Activated CD4-positive, alpha-beta T cell treated with anti-CD3 and anti-CD28 coated beads for 36 hours (primary cell): ENCODE results near the gene HDAC4. TPM values are rescaled to one million over a fixed set of nuclear protein-coding genes. Genes with fewer than 3 reads are reported as not detected.
A peak's percentile ranks its signal among the peaks of the same experiment; 100 is the strongest.

Experiments
- ATAC-seq: fragments of 200-7000 bp; cut with Tn5 transposase; one replicate; pipeline ENCODE4 v1.10.0; 2021; ENCODE audit warnings: mild to moderate bottlenecking, moderate library complexity
- CTCF ChIA-PET: fragments of 350-600 bp; sonication (Branson Sonifier 250); formaldehyde crosslinking; loops from one replicate; lab custom pipeline; 2021; ENCODE audit warnings: antibody characterized with exemption; lab: Charles Lee
- POLR2A ChIA-PET: fragments of 350-600 bp; sonication (Branson Sonifier 250); formaldehyde crosslinking; loops from one replicate; lab custom pipeline; 2021; ENCODE audit warnings: antibody characterized with exemption, inconsistent platforms; lab: Charles Lee
- DNase-seq: peaks from one replicate; pipeline ENCODE4 v3.0.0-alpha.2; 2020
- H3K27ac Mint-ChIP-seq: one replicate; pipeline ENCODE4 v1.8.0; 2021; ENCODE audit warnings: mixed read lengths
- H3K27me3 Mint-ChIP-seq: one replicate; pipeline ENCODE4 v1.8.0; 2021; ENCODE audit warnings: mixed read lengths
- H3K36me3 Mint-ChIP-seq: one replicate; pipeline ENCODE4 v1.8.0; 2021; ENCODE audit warnings: low read depth, mixed read lengths
- H3K4me1 Mint-ChIP-seq: one replicate; pipeline ENCODE4 v1.8.0; 2021; ENCODE audit warnings: mixed read lengths
- H3K4me3 Mint-ChIP-seq: one replicate; pipeline ENCODE4 v1.8.0; 2021; ENCODE audit warnings: mild to moderate bottlenecking, moderate library complexity, mixed read lengths
- H3K9me3 Mint-ChIP-seq: one replicate; pipeline ENCODE4 v1.8.0; 2021; ENCODE audit warnings: low read depth, mixed read lengths
- intact Hi-C, 2 experiments: fragments of 100-400 bp; cut with DNase I in 1 of 2; cut with micrococcal nuclease in 1 of 2; formaldehyde crosslinking; loops; one replicate each; pipeline versions ENCODE4 v1.14.2 to v1.15.1; 2022 to 2024; cut with DNase I, micrococcal nuclease
- total RNA-seq, 2 experiments: library from RNA; stranded (reverse); gene quantifications; one replicate each; pipeline ENCODE4 v1.2.3, GENCODE V29; 2021

HDAC4 gene
- total RNA-seq, 2 experiments from 2014 or later: 25.4 to 30.4 TPM

DNA sequence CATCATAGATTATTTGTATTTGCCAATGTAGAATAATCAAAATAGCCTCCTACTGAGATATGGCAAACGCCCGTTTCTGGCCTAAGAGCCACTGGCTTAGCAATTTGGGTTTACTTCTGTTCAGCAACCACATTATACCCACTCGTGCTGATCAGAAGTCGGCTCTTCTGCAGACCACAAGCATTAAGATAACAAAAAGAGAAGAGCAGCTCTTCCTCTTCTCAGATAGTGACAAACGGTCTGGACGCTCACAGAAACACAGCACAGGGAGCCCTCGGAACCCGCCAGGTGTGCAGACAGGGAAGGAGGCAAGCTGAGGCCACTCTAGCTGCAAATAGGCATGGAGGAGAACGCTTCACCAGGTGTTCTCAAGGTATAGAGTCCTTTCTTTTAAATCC is 164.0 kb downstream of the HDAC4 start:
- ChIA-PET CTCF (no interaction called here), POLR2A (no interaction called here)
- Mint-ChIP-seq H3K27me3 (no peaks in the 10 kb centered on the region), H3K4me3 (no peak overlapping the region), H3K4me1 (peaks cover 50% of the 10 kb centered on the region), H3K36me3 (peaks cover 2% of the 10 kb centered on the region), H3K9me3 (no peaks in the 10 kb centered on the region), H3K27ac (no peak overlapping the region)
- intact Hi-C loops: no loop called here
- DNase-seq (no peak), ATAC-seq (no peak)

DNA sequence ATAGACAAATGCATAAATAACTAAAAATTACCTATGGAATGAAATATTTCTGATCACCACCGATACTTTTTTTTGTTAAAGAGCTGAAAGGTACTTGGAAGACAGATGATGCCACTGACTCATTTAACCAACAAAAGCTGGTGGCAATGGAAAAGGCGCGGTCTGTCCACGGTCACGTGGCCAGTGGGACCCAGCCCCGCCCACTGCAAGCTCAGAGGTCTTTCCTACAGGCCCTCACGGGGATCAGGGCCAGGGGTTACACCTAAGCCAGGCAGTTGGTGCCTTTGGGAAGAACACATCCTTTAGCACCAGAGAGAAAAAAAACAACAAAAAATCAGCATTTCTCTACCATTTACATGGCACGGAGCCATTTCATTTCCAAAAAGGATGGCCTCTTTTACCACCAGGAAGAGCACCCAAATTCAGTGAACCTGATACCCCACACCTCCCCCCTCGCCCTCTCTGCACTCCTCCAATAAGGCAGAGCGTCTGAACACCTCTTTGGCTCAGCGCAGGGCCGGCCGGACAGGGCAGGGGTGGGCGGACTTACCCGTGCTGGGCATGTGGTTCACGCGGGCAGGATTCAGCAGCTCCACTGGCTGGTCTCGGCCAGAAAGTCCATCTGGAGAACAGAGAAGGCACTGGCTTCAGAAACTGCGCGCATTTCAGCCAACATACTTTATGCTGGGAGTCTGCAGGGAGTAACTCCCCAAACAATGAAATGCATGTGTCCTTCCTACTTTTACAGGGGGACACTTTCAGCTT is 164.6 kb downstream of the HDAC4 start:
- Mint-ChIP-seq H3K4me1 (peaks cover 47% of the 10 kb centered on the region), H3K4me3 (no peak overlapping the region), H3K27me3 (no peaks in the 10 kb centered on the region), H3K9me3 (no peaks in the 10 kb centered on the region), H3K27ac (no peak overlapping the region), H3K36me3 (peaks cover 2% of the 10 kb centered on the region)
- POLR2A ChIA-PET: no interaction called here
- CTCF ChIA-PET: interaction anchor here (0.6 kb wide), 1 partner anchor 160 kb away, joined by 3 read pairs; no protein-coding TSS in a partner anchor
- intact Hi-C loops: no loop called here
- no peak for DNase-seq
- ATAC-seq: no peak

DNA sequence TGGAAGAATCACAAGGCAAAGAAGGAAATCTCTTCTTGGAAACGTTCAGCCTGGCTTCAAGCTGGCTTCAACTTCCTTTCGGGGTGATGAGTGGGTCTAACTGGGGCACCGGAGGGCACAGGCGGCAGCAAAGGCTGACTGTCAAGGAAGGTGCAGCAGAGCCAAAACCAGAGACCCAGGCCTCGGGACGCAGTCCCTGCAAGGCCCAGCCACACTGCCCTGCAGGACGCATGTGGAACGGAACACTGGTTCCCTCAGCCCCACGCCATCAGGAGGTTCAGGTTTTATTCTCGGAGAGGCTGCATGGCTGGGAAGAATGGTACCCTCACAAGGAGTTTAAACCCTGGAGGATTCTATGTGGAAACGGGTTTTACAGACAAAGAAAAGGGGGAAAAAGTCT is 165.5 kb downstream of the HDAC4 start:
- ATAC-seq (no peak), DNase-seq (no peak)
- Mint-ChIP-seq H3K36me3 (peaks cover 2% of the 10 kb centered on the region), H3K27ac (no peak overlapping the region), H3K27me3 (no peaks in the 10 kb centered on the region), H3K4me3 (no peak overlapping the region), H3K9me3 (no peaks in the 10 kb centered on the region), H3K4me1 (peaks cover 53% of the 10 kb centered on the region)
- intact Hi-C loops: no loop called here
- POLR2A ChIA-PET: no interaction called here
- CTCF ChIA-PET: no interaction called here

DNA sequence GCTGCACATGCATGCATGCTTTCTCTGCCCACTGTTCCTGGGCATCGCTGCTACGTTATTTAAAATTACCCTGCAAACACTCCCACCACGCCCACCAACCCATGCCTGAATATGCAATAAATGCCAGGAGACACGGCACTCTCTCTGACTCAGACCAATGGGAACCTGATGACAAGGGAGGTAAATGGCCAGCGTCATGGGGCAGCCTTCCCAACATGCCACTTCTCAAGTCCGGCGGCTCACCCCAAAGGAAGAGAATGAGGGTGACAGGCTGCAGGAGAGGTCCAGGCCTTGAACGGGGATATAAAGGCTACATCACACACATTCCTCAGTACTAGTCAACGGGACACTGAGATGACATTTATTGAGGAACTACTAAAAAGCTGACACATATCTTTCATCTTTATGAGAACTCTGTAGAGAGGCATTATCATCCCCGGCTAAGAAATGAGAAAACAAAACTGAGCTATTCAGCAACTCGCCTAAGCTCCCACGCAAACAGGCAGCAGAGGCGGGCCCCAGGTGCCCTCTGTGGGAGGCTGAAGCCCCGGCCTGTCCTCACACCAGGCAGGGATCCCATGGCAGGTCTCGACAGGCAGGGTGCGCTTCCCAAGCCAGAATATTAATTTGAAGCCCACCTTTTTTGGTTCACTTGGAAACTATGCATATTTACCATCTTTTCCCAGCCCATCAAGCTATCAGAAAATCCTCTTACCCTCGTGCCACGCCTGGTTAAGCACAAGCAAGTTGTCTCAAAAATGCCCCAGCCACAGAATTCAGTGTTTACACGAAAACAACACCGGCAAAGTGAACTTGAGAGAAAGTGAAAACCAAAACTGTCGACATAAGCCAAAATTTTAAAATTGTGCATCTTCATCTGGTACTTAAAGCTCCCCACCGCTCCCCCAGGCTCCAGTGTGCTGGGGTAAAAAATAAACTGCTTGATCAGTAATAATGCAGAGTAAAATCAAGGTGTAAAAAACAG is 166.3 kb downstream of the HDAC4 start:
- peaks cover 58% of the 10 kb centered on the region for H3K4me1 Mint-ChIP-seq

GRCh38 chr2:239233576-239233975 is 167.2 kb downstream of the HDAC4 start:
- H3K27ac Mint-ChIP-seq: no peak overlapping the region
- POLR2A ChIA-PET: no interaction called here
- peaks cover 60% of the 10 kb centered on the region for H3K4me1 Mint-ChIP-seq
- no peaks in the 10 kb centered on the region for H3K27me3 Mint-ChIP-seq
- intact Hi-C loops: loop anchor here in 1 of 2 experiments (5.0 kb wide), 1 partner anchor 34 kb away; no protein-coding TSS in a partner anchor
- ATAC-seq (no peak), DNase-seq (no peak)
- no peak overlapping the region for H3K4me3 Mint-ChIP-seq
- H3K36me3 Mint-ChIP-seq: peaks cover 2% of the 10 kb centered on the region
- no peaks in the 10 kb centered on the region for H3K9me3 Mint-ChIP-seq
- CTCF ChIA-PET: no interaction called here

More for the DNA sequence above, 166.3 kb downstream of the HDAC4 start:
- POLR2A ChIA-PET: no interaction called here
- Mint-ChIP-seq H3K36me3 (peaks cover 2% of the 10 kb centered on the region), H3K9me3 (no peaks in the 10 kb centered on the region), H3K27ac (peak overlapping the region; percentile 43), H3K4me3 (no peak overlapping the region), H3K27me3 (no peaks in the 10 kb centered on the region)
- ATAC-seq: peak; percentile 60
- CTCF ChIA-PET: interaction anchor here (0.7 kb wide), 1 partner anchor 25 kb away, joined by 3 read pairs; no protein-coding TSS in a partner anchor
- intact Hi-C loops: loop anchor here in 1 of 2 experiments (5.0 kb wide), 1 partner anchor 33 kb away; no protein-coding TSS in a partner anchor
- DNase-seq: peak; percentile 48

DNA sequence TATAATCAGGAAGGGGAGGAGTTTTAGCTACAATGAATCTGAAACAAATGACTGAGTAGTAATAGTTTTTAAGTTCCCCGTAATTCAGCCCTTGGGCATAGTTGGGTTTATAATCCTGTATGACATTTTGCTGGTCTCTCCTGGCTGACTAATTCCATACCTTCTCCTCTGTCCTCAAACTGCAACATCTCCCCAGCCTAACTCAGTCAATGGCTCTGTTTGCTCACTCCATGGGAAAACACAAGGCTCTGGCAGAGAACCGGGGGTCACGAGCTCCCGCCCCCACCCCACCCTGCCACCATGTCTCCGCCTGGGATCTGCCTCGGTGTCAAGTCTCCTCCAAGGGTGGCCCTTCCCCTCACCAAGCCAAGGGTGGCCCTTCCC is 168.6 kb downstream of the HDAC4 start:
- ATAC-seq (peak; percentile 38), DNase-seq (no peak)
- POLR2A ChIA-PET: no interaction called here
- peak overlapping the region; percentile 31 for H3K4me3 Mint-ChIP-seq
- intact Hi-C loops: loop anchor here in 1 of 2 experiments (5.0 kb wide), 1 partner anchor 35 kb away; no protein-coding TSS in a partner anchor
- H3K27me3 Mint-ChIP-seq: no peaks in the 10 kb centered on the region
- CTCF ChIA-PET: no interaction called here
- peaks cover 60% of the 10 kb centered on the region for H3K4me1 Mint-ChIP-seq
- H3K36me3 Mint-ChIP-seq: peaks cover 2% of the 10 kb centered on the region
- no peaks in the 10 kb centered on the region for H3K9me3 Mint-ChIP-seq
- H3K27ac Mint-ChIP-seq: peak overlapping the region; percentile 53

- no peak for DNase-seq
- Mint-ChIP-seq H3K36me3 (peaks cover 2% of the 10 kb centered on the region), H3K4me3 (peak overlapping the region; percentile 31), H3K9me3 (no peaks in the 10 kb centered on the region), H3K4me1 (peaks cover 62% of the 10 kb centered on the region), H3K27ac (peak overlapping the region; percentile 87), H3K27me3 (no peaks in the 10 kb centered on the region)
- POLR2A ChIA-PET: interaction anchor here (0.9 kb wide), 1 partner anchor 15 kb away, joined by 4 read pairs; no protein-coding TSS in a partner anchor
- CTCF ChIA-PET: interaction anchor here (1.1 to 1.2 kb wide), 2 partner anchors 10 to 57 kb away, joined by 3 to 6 read pairs; no protein-coding TSS in a partner anchor
- intact Hi-C loops: loop anchor here in 1 of 2 experiments (5.0 kb wide), 1 partner anchor 36 kb away; no protein-coding TSS in a partner anchor
- ATAC-seq: peak; percentile 42
Measured at GRCh38 chr2:239231231-239232194, 169.3 kb downstream of the HDAC4 start.

DNA sequence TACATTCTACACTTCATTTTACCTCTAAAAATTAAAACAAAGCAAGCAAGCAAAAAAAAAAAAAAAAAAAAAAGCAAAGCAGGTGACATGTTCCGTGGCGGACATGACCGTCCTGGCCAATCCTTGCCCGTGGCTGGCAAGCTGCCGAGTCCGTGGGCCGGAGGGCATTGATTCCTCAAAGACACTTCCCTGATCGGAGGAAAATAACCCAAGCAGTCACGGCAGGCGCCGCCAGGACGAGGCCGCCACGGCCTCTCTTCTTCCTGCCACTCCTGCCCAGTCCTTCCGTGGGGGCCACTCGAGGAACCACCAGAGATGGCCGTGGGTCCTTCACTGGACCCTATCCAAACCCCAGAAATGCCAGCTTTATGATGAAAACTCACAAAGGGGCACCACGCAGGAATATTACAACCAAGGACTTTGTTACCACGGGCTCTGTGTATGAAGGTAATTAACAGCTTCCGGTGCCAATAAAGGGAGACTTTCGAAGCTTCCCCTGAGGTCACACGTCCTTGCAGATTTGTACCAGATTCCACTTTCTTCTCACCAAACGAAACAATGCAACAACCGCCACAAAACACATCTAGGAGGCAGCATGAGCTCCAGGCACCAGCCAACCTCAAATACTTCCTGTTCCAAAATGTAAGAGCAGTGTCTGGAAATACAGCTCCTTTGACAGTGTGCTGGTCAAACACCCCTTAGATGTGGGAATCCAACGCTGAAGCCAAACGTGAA is 170.3 kb downstream of the HDAC4 start:
- peak; percentile 25 for ATAC-seq
- no peak for DNase-seq
- Mint-ChIP-seq H3K36me3 (peaks cover 2% of the 10 kb centered on the region), H3K9me3 (no peaks in the 10 kb centered on the region), H3K4me1 (peaks cover 71% of the 10 kb centered on the region), H3K27ac (peak overlapping the region; percentile 87), H3K4me3 (no peak overlapping the region), H3K27me3 (no peaks in the 10 kb centered on the region)
- CTCF ChIA-PET: interaction anchor here (1.1 to 1.2 kb wide), 2 partner anchors 9 to 58 kb away, joined by 3 to 6 read pairs; no protein-coding TSS in a partner anchor
- intact Hi-C loops: loop anchor here in 1 of 2 experiments (5.0 kb wide), 1 partner anchor 37 kb away; no protein-coding TSS in a partner anchor
- POLR2A ChIA-PET: interaction anchor here (0.9 kb wide), 1 partner anchor 14 kb away, joined by 4 read pairs; no protein-coding TSS in a partner anchor

GRCh38 chr2:239229545-239230279 is 171.1 kb downstream of the HDAC4 start:
- Mint-ChIP-seq H3K27ac (peak overlapping the region; percentile 39), H3K4me1 (peaks cover 68% of the 10 kb centered on the region)
- CTCF ChIA-PET: interaction anchor here (1.2 kb wide), 1 partner anchor 8 kb away, joined by 3 read pairs; no protein-coding TSS in a partner anchor

More at GRCh38 chr2:239229545-239230279, 171.1 kb downstream of the HDAC4 start:
- POLR2A ChIA-PET: no interaction called here
- Mint-ChIP-seq H3K4me3 (no peak overlapping the region), H3K9me3 (no peaks in the 10 kb centered on the region), H3K36me3 (peaks cover 2% of the 10 kb centered on the region), H3K27me3 (no peaks in the 10 kb centered on the region)
- no peak for DNase-seq
- no peak for ATAC-seq
- intact Hi-C loops: loop anchor here in 1 of 2 experiments (5.0 kb wide), 1 partner anchor 38 kb away; no protein-coding TSS in a partner anchor
